HG03196 (cell line): ENCODE results near the gene RPL10A.
"Not testable (repeated sequence)": the region's sequence is repeated elsewhere in the genome, so short reads cannot be mapped to it uniquely, and the experiment has no call there.

Source experiments
- ATAC-seq: cut with Tn5 transposase; IDR thresholded peaks from one replicate; pipeline ENCODE4 v1.9.1; 2021; ENCODE audit not compliant: unreplicated experiment

Gene RPL10A

GRCh38 chr6:35468181-35468979 is at the start of gene RPL10A:
Gene RPL10A, plus strand, starts transcription at chr6:35468401. Its CDS starts 34 bp downstream, at chr6:35468435.
- peak; percentile 85 for ATAC-seq

GRCh38 chr6:35419417-35419816 is 48.8 kb upstream of the RPL10A start:
- no peak for ATAC-seq

DNA sequence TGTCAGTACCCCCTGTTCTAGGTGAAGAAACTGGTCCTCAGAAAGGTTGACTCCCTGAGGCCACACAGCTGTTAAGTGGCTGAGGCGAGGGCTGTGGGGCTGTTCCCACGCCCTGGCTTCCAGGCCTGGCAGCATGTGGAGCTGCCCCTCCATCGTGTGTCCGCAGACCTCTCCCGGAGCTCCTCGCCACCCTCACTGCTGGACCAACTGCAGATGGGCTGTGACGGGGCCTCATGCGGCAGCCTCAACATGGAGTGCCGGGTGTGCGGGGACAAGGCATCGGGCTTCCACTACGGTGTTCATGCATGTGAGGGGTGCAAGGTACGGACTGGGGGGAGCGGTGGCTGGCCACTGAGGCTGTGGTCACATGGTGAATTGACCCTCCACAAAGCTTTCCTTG is 48.2 kb upstream of the RPL10A start:
- ATAC-seq = no peak

DNA sequence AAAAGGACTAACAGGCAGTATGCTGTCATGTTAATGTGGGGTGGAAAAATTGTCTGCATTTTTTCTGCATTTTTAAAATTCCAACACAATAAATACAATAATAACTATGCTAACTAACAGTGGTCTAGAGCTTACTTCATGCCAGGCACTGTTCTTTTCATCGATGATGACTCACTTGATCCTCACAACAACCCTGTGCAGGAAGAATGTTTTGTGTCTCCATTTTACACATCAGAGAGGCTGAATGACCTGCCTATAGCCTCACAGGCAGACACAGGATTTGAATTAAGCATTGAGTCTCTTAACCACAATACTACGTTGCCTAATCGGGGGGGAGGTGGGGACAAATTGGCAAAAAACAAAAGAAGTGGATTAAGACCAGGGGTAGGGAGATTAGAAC is 42.9 kb upstream of the RPL10A start:
- ATAC-seq = no peak

DNA sequence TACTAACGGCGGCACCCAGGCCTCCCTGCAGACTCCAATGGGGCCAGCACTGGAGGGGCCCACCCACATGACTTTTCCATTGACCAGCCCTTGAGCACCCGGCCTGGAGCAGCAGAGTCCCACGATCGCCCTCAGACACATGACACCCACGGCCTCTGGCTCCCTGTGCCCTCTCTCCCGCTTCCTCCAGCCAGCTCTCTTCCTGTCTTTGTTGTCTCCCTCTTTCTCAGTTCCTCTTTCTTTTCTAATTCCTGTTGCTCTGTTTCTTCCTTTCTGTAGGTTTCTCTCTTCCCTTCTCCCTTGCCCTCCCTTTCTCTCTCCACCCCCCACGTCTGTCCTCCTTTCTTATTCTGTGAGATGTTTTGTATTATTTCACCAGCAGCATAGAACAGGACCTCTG is 42.1 kb upstream of the RPL10A start:
- ATAC-seq = no peak

DNA sequence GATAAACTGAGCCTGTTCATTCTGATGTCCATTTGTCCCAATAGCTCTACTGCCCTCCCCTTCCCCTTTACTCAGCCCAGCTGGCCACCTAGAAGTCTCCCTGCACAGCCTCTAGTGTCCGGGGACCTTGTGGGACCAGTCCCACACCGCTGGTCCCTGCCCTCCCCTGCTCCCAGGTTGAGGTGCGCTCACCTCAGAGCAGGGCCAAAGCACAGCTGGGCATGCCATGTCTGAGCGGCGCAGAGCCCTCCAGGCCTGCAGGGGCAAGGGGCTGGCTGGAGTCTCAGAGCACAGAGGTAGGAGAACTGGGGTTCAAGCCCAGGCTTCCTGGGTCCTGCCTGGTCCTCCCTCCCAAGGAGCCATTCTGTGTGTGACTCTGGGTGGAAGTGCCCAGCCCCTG is 40.8 kb upstream of the RPL10A start:
- ATAC-seq = no peak

DNA sequence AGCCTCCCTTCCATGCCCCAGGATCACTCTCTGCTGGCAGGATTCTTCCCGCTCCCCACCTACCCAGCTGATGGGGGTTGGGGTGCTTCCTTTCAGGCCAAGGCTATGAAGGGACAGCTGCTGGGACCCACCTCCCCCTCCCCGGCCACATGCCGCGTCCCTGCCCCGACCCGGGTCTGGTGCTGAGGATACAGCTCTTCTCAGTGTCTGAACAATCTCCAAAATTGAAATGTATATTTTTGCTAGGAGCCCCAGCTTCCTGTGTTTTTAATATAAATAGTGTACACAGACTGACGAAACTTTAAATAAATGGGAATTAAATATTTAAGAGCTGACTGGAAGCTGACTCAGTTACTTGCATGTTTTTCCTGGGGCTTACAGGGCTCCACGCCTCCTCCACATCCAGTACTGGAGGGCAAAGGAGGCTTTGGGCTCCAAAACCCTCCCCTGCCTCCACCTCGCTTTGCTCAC is 40.3 kb upstream of the RPL10A start:
- ATAC-seq = no peak

- no peak for ATAC-seq
These were observed 39.6 kb upstream of the RPL10A start for GRCh38 chr6:35428421-35429149.

GRCh38 chr6:35429463-35429862 is 38.7 kb upstream of the RPL10A start:
- no peak for ATAC-seq

DNA sequence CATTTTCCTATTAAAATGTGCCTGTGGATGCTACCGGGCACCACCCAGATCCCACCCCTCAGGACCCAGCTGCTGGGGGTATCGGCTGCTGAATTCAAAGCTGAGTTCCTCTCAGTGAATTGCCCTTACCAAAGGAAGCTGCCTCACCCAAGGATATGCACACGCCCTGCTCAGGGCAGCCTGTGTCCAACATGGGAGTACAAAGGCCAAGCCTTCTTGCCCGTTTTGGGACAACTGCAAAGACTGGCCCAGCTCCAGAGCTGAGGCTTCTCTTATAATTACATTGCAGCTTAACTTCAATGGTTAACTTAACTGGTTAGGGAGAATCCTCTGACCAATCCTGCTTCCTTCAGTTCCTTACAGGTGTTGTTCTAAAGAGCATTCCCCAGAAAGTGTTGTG is 35.9 kb upstream of the RPL10A start:
- ATAC-seq = no peak

- ATAC-seq = not testable (repeated sequence)
These were observed 35.5 kb upstream of the RPL10A start for GRCh38 chr6:35432702-35433101.

GRCh38 chr6:35435074-35435837 is 32.9 kb upstream of the RPL10A start:
- no peak for ATAC-seq

GRCh38 chr6:35436071-35436857 is 31.9 kb upstream of the RPL10A start:
- no peak for ATAC-seq

DNA sequence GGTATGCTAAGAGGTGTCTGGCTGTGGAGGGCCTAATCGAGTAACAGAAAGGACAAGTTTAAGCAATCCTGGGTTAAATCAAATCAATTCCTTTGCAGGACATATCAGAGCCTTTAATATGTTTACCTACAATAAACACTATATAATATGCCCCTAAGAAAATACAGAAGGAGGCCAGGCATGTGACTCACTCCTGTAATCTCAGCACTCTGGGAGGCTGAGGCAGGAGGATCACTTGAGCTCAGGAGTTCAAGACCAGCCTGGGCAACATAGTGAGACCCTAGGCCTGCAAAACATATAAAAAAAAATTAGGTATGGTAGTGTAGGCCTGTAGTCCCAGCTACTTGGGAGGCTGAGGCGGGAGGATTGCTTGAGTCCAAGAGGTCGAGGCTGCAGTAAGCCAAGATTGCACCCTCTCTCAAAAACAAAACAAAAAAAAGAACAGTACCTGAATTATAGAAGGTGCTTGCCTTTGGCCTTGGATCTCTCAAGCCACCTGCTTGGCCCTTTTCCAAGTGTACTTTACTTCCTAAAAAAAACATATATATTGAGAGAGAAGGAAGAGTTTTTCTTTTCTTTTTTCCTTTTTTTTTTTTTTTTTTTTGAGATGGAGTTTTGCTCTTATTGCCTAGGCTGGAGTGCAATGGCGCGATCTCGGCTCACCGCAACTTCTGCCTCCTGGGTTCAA is 29.7 kb upstream of the RPL10A start:
- ATAC-seq = not testable (repeated sequence)

DNA sequence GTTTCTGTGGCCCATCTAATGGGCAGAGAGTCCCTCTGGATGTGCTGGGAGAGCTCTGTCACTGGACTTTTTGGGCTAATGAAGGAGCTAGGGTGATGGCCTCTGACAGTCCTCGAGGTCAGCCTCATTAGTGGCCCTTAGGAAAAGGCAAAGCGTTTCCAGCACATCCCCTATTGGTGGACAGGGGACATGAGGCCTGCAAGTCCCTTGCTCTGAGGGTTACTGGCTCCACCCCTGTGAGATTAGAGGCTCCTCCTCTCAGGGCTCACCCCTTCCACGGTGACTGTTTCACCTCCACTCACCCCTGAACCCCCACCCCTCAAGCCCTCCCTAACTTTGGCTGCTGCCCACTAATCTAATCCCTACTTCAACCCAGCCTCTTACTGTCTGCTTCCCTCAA is 28.9 kb upstream of the RPL10A start:
- no peak for ATAC-seq

GRCh38 chr6:35441205-35441604 is 27.0 kb upstream of the RPL10A start:
- no peak for ATAC-seq

DNA sequence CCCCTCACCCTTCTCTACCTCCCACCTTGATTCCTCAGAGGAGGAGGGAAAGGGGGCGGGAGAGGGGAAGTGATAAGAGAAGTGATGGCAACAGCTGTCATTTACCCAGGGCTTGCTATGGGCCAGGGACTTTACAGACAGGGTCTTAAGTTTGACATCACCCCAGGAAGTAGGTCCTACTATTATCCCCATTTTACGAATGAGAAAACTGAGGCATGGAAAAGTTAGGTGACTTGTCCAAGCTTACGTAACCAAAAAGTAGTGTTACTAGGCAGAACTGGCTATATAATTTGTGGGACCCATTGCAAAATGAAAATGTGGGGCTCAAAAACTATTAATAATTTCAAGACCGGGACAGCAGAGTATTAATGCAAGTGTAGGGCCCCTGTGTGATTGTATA is 26.6 kb upstream of the RPL10A start:
- ATAC-seq = no peak

DNA sequence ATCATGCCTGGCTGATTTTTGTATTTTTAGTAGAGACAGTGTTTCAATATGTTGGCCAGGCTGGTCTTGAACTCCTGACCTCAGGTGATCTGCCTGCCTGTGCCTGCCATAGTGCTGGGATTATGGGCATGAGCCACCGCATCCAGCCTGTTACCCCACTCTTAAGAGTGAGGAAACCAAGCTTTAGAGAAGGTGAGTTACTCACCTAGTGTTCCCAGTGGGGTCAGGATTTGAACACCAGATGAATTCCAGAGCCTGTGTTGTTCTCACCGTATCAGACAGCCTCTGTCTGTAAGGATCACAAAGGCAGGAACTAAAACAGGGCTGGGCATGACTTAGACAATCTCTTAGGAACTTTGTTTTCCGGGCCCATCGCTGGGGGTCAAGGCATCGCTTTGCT is 25.5 kb upstream of the RPL10A start:
- no peak for ATAC-seq

DNA sequence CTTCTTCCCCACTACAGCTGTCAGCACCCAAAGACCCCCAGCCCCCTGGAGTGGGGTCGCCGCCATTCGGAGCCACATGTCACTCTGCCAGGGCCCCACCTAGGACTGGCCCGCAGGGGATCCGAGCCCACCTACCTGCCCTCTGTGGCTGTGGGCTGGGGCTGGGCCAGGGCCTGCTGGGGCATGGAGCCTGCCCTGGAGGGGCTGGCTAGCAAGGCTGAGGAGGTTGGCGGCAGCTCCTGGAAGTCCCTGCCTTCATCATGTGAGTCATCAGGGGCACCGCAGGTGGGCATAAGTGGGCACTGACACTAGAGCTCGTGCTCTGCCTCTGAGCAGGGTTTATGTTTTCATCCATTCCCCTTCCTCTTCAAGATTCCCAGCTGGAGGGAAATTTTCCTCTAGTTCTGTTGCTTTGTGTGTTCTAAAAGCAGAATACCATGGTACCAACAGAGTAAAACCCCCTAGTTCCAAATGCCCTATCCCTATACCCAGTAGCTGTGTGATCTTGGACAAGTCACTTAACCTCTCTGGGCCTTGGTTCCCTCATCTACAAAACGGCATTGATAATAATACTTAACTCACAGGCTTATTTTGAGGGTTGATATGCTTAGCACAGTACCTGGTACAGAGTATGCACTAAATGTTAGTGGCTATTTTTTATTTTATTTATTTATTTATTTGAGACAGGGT is 24.7 kb upstream of the RPL10A start:
- no peak for ATAC-seq

DNA sequence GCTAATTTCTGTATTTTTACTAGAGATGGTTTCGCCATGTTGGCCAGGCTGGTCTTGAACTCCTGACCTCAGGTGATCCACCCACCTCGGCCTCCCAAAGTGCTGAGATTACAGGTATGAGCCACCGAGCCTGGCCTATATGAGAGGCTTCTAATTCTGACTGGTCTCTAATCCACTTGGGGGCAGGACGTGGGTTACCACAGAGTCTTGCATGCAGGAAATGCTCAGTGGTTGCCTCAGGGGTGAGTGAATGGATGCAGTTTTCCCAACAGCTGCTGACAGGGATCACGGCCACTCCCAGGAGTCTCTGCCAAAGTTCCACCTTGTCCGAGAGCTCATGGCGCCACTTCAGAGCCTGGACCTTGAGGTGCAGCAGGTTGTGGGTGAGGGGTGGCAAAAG is 22.5 kb upstream of the RPL10A start:
- no peak for ATAC-seq
